HepG2 (cell line): ENCODE data around the gene OBSL1. TPM values are rescaled to one million over a fixed set of nuclear protein-coding genes. Genes with fewer than 3 reads are reported as not detected.

Experiments
- HDAC6 ChIP-seq: fragments of 200-600 bp; sonication (generic); IDR thresholded peaks from 2 replicates; pipeline ENCODE4 v1.7.0; 2017; ENCODE audit warnings: mild to moderate bottlenecking, antibody characterized with exemption, low read length, low read depth
- PLRG1 ChIP-seq: fragments of 450-650 bp; conservative IDR thresholded peaks from 2 replicates; pipeline ENCODE4 v1.6.1; 2016
- ZNF335 ChIP-seq: sonication (generic); formaldehyde crosslinking; IDR thresholded peaks from 2 replicates; pipeline ENCODE4 v1.4.0; 2020; ENCODE audit warnings: missing genetic modification reagents
- ZZZ3 ChIP-seq: sonication (generic); formaldehyde crosslinking; IDR thresholded peaks from 2 replicates; pipeline ENCODE4 v1.4.0; 2020; ENCODE audit warnings: missing genetic modification reagents, mild to moderate bottlenecking, borderline replicate concordance
- polyA plus RNA-seq, 8 experiments: library from polyadenylated mRNA; depleted of rRNA in 3 of 8; stranded (reverse) in 7 of 8; unstranded in 1 of 8; fragments of >200 nt; fragmentation: Illumina TruSeq in 4 of 8; extraction: Trizol in 4 of 8; gene quantifications; 2 replicates each; pipeline versions ENCODE4 v1.2.1 to v1.2.3, GENCODE V29; 2011 to 2016; ENCODE audit warnings: low read depth in 4 of 8, missing spikeins in 1 of 8, mixed read lengths in 1 of 8; ENCODE audit not compliant: insufficient read depth in 1 of 8
- total RNA-seq, 5 experiments: library from RNA; depleted of rRNA; stranded (reverse); fragments of >200 nt; fragmentation: Illumina TruSeq; extraction: Trizol; gene quantifications; 2 replicates each; pipeline ENCODE4 v1.2.3, GENCODE V29; 2016; ENCODE audit warnings: low read depth in 1 of 5
- TF ChIP-seq, protein P1 (sequence below): sonication (generic); formaldehyde crosslinking; IDR thresholded peaks from 2 replicates; pipeline ENCODE4 v1.4.0; 2020; ENCODE audit warnings: mild to moderate bottlenecking, missing genetic modification reagents
- TF ChIP-seq, protein P2 (sequence below): sonication (generic); formaldehyde crosslinking; IDR thresholded peaks from 2 replicates; pipeline ENCODE4 v1.4.0; 2020; ENCODE audit warnings: mild to moderate bottlenecking, missing genetic modification reagents
- TF ChIP-seq, protein P3 (sequence below): sonication (generic); formaldehyde crosslinking; IDR thresholded peaks from 2 replicates; pipeline ENCODE4 v1.5.0; 2020; ENCODE audit warnings: missing genetic modification reagents
- TF ChIP-seq, protein P4 (sequence below): sonication (generic); formaldehyde crosslinking; IDR thresholded peaks from 2 replicates; pipeline ENCODE4 v1.4.0; 2020; ENCODE audit warnings: low read depth, missing genetic modification reagents
- TF ChIP-seq, protein P5 (sequence below): sonication (generic); formaldehyde crosslinking; IDR thresholded peaks from 2 replicates; pipeline ENCODE4 v1.4.0; 2020; ENCODE audit warnings: missing genetic modification reagents

Gene OBSL1
- total and polyA plus RNA-seq, 2 of the 13 experiments (the other 11 are each of a cell fraction or from before 2014, with no cell fraction given) = 86.7 to 218 TPM

DNA sequence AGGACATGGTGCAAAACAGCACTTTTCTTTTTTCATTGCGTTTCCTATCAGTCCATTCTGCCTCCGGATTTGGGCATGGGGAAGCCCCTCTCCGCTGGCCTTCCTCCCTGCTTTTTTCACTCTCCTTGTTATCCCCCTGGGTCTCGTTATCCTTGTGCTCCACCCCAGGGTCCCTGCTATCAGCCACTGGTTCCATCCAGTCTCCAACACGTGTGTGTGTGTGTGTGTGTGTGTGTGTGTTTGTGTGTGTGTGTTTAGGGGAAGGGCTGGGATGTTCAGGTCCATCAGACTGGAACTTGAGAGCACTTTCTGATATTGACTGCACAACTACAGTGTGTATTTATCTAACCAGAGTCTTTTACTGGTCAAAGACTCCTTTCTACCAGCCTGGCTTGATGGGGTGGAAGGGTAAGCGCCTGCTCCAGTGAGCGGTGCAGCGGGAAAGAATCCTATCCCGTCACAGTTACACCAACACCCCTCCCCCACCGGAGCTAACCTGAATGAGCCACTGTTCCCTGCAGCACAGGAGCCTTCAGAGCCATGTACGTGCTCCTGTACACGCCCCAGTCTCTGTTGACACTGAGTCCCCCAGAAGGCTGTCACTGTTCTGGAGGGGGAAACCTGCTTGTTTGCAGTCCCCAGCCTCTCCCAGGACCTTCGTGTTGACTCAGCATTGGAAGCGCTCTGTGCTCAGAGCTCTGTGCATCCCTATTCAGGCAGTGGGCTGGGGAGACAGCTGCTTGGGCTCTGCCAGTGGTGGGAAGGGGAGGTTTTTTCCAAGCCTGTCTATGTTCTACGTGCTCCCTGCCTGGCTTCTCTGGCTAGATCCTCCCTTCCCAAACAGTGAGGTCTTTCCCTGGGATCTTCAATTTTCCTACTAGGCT is 5.4 kb upstream of the OBSL1 start (continued):
- TF ChIP-seq, protein P1, sequence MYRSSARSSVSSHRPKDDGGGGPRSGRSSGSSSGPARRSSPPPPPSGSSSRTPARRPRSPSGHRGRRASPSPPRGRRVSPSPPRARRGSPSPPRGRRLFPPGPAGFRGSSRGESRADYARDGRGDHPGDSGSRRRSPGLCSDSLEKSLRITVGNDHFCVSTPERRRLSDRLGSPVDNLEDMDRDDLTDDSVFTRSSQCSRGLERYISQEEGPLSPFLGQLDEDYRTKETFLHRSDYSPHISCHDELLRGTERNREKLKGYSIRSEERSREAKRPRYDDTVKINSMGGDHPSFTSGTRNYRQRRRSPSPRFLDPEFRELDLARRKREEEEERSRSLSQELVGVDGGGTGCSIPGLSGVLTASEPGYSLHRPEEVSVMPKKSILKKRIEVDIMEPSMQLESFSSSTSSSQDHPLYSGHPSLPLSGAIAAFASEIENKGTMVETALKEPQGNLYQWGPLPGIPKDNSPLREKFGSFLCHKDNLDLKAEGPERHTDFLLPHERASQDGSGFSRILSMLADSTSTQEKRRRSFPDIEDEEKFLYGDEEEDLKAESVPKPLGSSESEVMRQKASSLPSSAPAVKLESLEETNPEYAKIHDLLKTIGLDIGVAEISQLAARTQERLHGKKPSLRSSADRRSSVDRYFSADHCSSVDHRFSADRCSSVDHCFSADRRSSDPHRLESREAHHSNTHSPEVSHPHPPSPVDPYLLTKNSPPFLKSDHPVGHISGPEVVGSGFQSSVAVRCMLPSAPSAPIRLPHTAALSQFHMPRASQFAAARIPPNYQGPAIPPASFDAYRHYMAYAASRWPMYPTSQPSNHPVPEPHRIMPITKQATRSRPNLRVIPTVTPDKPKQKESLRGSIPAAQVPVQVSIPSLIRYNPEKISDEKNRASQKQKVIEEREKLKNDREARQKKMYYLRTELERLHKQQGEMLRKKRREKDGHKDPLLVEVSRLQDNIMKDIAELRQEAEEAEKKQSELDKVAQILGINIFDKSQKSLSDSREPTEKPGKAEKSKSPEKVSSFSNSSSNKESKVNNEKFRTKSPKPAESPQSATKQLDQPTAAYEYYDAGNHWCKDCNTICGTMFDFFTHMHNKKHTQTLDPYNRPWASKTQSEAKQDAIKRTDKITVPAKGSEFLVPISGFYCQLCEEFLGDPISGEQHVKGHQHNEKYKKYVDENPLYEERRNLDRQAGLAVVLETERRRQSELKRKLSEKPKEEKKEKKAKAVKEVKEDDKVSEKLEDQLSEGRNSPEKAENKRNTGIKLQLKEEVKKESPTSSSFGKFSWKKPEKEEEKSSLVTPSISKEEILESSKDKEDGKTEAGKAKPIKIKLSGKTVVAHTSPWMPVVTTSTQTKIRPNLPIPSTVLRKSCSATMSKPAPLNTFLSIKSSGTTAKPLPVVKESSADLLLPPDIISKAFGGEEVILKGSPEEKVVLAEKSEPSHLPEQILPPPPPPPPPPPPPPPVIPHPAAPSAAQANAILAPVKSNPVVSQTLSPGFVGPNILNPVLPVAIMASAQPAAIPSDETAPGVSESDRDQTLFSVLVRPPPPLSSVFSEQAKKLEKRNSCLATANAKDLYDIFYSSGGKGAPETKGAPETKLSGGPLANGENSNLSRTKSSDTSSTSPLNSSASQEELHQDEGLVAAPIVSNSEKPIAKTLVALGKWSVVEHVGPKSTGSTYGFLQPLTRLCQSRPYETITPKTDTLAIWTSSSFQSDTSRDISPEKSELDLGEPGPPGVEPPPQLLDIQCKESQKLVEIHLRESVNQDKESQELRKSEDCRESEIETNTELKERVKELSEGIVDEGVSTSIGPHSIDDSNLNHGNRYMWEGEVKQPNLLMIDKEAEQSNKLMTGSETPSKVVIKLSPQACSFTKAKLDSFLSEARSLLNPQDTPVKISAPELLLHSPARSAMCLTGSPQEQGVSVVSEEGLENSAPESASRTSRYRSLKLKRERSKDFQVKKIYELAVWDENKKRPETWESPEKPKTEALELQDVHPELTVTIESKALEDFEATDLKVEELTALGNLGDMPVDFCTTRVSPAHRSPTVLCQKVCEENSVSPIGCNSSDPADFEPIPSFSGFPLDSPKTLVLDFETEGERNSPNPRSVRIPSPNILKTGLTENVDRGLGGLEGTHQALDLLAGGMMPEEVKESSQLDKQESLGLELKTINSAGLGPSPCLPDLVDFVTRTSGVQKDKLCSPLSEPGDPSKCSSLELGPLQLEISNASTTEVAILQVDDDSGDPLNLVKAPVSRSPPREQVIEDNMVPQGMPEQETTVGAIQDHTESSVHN (CRISPR knock-in tag) = peak; percentile 62; the same call in 1 of the 2 replicates
- TF ChIP-seq, protein P2, sequence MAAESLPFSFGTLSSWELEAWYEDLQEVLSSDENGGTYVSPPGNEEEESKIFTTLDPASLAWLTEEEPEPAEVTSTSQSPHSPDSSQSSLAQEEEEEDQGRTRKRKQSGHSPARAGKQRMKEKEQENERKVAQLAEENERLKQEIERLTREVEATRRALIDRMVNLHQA (CRISPR knock-in tag) = peak; percentile 30; the same call in 1 of the 2 replicates
- TF ChIP-seq ZNF335 (CRISPR knock-in tag) = peak; percentile 78
- TF ChIP-seq, protein P3, sequence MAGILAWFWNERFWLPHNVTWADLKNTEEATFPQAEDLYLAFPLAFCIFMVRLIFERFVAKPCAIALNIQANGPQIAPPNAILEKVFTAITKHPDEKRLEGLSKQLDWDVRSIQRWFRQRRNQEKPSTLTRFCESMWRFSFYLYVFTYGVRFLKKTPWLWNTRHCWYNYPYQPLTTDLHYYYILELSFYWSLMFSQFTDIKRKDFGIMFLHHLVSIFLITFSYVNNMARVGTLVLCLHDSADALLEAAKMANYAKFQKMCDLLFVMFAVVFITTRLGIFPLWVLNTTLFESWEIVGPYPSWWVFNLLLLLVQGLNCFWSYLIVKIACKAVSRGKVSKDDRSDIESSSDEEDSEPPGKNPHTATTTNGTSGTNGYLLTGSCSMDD = no peak
- TF ChIP-seq, protein P4, sequence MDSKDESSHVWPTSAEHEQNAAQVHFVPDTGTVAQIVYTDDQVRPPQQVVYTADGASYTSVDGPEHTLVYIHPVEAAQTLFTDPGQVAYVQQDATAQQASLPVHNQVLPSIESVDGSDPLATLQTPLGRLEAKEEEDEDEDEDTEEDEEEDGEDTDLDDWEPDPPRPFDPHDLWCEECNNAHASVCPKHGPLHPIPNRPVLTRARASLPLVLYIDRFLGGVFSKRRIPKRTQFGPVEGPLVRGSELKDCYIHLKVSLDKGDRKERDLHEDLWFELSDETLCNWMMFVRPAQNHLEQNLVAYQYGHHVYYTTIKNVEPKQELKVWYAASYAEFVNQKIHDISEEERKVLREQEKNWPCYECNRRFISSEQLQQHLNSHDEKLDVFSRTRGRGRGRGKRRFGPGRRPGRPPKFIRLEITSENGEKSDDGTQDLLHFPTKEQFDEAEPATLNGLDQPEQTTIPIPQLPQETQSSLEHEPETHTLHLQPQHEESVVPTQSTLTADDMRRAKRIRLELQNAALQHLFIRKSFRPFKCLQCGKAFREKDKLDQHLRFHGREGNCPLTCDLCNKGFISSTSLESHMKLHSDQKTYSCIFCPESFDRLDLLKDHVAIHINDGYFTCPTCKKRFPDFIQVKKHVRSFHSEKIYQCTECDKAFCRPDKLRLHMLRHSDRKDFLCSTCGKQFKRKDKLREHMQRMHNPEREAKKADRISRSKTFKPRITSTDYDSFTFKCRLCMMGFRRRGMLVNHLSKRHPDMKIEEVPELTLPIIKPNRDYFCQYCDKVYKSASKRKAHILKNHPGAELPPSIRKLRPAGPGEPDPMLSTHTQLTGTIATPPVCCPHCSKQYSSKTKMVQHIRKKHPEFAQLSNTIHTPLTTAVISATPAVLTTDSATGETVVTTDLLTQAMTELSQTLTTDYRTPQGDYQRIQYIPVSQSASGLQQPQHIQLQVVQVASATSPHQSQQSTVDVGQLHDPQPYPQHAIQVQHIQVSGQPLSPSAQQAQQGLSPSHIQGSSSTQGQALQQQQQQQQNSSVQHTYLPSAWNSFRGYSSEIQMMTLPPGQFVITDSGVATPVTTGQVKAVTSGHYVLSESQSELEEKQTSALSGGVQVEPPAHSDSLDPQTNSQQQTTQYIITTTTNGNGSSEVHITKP = peak; percentile 92
- peak; percentile 81 for TF ChIP-seq ZZZ3 (CRISPR knock-in tag)
- no peak for TF ChIP-seq PLRG1
- TF ChIP-seq, protein P5, sequence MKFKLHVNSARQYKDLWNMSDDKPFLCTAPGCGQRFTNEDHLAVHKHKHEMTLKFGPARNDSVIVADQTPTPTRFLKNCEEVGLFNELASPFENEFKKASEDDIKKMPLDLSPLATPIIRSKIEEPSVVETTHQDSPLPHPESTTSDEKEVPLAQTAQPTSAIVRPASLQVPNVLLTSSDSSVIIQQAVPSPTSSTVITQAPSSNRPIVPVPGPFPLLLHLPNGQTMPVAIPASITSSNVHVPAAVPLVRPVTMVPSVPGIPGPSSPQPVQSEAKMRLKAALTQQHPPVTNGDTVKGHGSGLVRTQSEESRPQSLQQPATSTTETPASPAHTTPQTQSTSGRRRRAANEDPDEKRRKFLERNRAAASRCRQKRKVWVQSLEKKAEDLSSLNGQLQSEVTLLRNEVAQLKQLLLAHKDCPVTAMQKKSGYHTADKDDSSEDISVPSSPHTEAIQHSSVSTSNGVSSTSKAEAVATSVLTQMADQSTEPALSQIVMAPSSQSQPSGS (CRISPR knock-in tag) = peak; percentile 94
- TF ChIP-seq HDAC6 = no peak
